IPS-15b (cell line): ENCODE results near the gene ASB7.
A peak's percentile ranks its signal among the peaks of the same experiment; 100 is the strongest.

Source experiments
- H3K27me3 ChIP-seq: one replicate; pipeline ENCODE4 v1.6.1; 2013; ENCODE audit warnings: low read length; ENCODE audit not compliant: control insufficient read depth, insufficient read depth
- H3K36me3 ChIP-seq: one replicate; pipeline ENCODE4 v1.6.1; 2013; ENCODE audit warnings: low read length; ENCODE audit not compliant: control insufficient read depth, insufficient read depth
- H3K4me1 ChIP-seq: one replicate; pipeline ENCODE4 v1.6.1; 2013; ENCODE audit warnings: mild to moderate bottlenecking, low read length; ENCODE audit not compliant: control insufficient read depth, insufficient read depth
- H3K4me3 ChIP-seq: one replicate; pipeline ENCODE4 v1.5.1; 2013; ENCODE audit warnings: low read depth, low read length
- H3K9ac ChIP-seq: one replicate; pipeline ENCODE4 v1.6.1; 2013; ENCODE audit warnings: low read depth, mild to moderate bottlenecking, low read length
- H3K9me3 ChIP-seq: one replicate; pipeline ENCODE4 v1.6.1; 2013; ENCODE audit warnings: mild to moderate bottlenecking, low read length; ENCODE audit not compliant: control insufficient read depth, insufficient read depth

The ASB7 gene

GRCh38 chr15:100602064-100602822, at the start of gene ASB7, which contains the start of gene LINS1:
TSS of gene ASB7 (plus strand) at chr15:100602589. CDS start at chr15:100612217, 9,628 bp downstream.
TSS of gene LINS1 (minus strand) at chr15:100602184. CDS start at chr15:100580842, 21,342 bp downstream.
- no peaks in the 10 kb centered on the region for H3K36me3 ChIP-seq
- peak within 1 kb of the TSS; percentile 96 for H3K4me3 ChIP-seq
- no peaks in the 10 kb centered on the region for H3K27me3 ChIP-seq
- peaks cover 2% of the 10 kb centered on the region for H3K4me1 ChIP-seq
- peak within 1 kb of the TSS; percentile 74 for H3K9ac ChIP-seq
- H3K9me3 ChIP-seq = no peaks in the 10 kb centered on the region

GRCh38 chr15:100553468-100553867, 48.9 kb upstream of the ASB7 start:
- H3K4me3 ChIP-seq = no peak overlapping the region
- H3K36me3 ChIP-seq = peaks cover 5% of the 10 kb centered on the region
- H3K27me3 ChIP-seq = no peaks in the 10 kb centered on the region
- H3K9ac ChIP-seq = no peak overlapping the region
- H3K9me3 ChIP-seq = no peaks in the 10 kb centered on the region
- H3K4me1 ChIP-seq = peaks cover 2% of the 10 kb centered on the region

- Histone ChIP-seq H3K4me3 (no peak overlapping the region), H3K36me3 (peaks cover under 1% of the 10 kb centered on the region), H3K9ac (no peak overlapping the region), H3K27me3 (no peaks in the 10 kb centered on the region), H3K4me1 (no peaks in the 10 kb centered on the region), H3K9me3 (no peaks in the 10 kb centered on the region)
Observed at GRCh38 chr15:100558771-100559254, 43.6 kb upstream of the ASB7 start.

GRCh38 chr15:100559330-100559729, 43.1 kb upstream of the ASB7 start:
- Histone ChIP-seq H3K9me3 (no peaks in the 10 kb centered on the region), H3K4me3 (no peak overlapping the region), H3K9ac (no peak overlapping the region), H3K27me3 (no peaks in the 10 kb centered on the region), H3K36me3 (no peaks in the 10 kb centered on the region), H3K4me1 (no peaks in the 10 kb centered on the region)

GRCh38 chr15:100560323-100560722, 42.1 kb upstream of the ASB7 start:
- H3K27me3 ChIP-seq = no peaks in the 10 kb centered on the region
- H3K4me3 ChIP-seq = no peak overlapping the region
- H3K4me1 ChIP-seq = no peaks in the 10 kb centered on the region
- no peaks in the 10 kb centered on the region for H3K9me3 ChIP-seq
- no peak overlapping the region for H3K9ac ChIP-seq
- H3K36me3 ChIP-seq = no peaks in the 10 kb centered on the region

- Histone ChIP-seq H3K4me3 (no peak overlapping the region), H3K27me3 (no peaks in the 10 kb centered on the region), H3K9ac (no peak overlapping the region), H3K9me3 (no peaks in the 10 kb centered on the region), H3K4me1 (no peaks in the 10 kb centered on the region), H3K36me3 (no peaks in the 10 kb centered on the region)
Observed at GRCh38 chr15:100565591-100565990, 36.8 kb upstream of the ASB7 start.

- Histone ChIP-seq H3K9me3 (no peaks in the 10 kb centered on the region), H3K4me1 (no peaks in the 10 kb centered on the region), H3K4me3 (no peak overlapping the region), H3K27me3 (no peaks in the 10 kb centered on the region), H3K9ac (no peak overlapping the region), H3K36me3 (no peaks in the 10 kb centered on the region)
Observed at GRCh38 chr15:100566850-100567628, 35.4 kb upstream of the ASB7 start.

- H3K4me1 ChIP-seq = no peaks in the 10 kb centered on the region
- H3K9ac ChIP-seq = no peak overlapping the region
- H3K36me3 ChIP-seq = peaks cover 2% of the 10 kb centered on the region
- no peak overlapping the region for H3K4me3 ChIP-seq
- no peaks in the 10 kb centered on the region for H3K27me3 ChIP-seq
- no peaks in the 10 kb centered on the region for H3K9me3 ChIP-seq
Observed at GRCh38 chr15:100569391-100569790, 33.0 kb upstream of the ASB7 start.

GRCh38 chr15:100570275-100570674, 32.1 kb upstream of the ASB7 start:
- Histone ChIP-seq H3K4me3 (no peak overlapping the region), H3K9me3 (no peaks in the 10 kb centered on the region), H3K9ac (no peak overlapping the region), H3K27me3 (no peaks in the 10 kb centered on the region), H3K36me3 (peaks cover 2% of the 10 kb centered on the region), H3K4me1 (no peaks in the 10 kb centered on the region)

- Histone ChIP-seq H3K27me3 (no peaks in the 10 kb centered on the region), H3K4me3 (no peak overlapping the region), H3K36me3 (peaks cover 2% of the 10 kb centered on the region), H3K9ac (no peak overlapping the region), H3K9me3 (no peaks in the 10 kb centered on the region), H3K4me1 (no peaks in the 10 kb centered on the region)
Observed at GRCh38 chr15:100570735-100571313, 31.6 kb upstream of the ASB7 start.

- Histone ChIP-seq H3K4me3 (no peak overlapping the region), H3K9ac (no peak overlapping the region), H3K9me3 (no peaks in the 10 kb centered on the region), H3K36me3 (peaks cover 2% of the 10 kb centered on the region), H3K27me3 (no peaks in the 10 kb centered on the region), H3K4me1 (no peaks in the 10 kb centered on the region)
Observed at GRCh38 chr15:100571592-100572167, 30.7 kb upstream of the ASB7 start.
